Measurements from ENCODE around the gene GUCY1B1. TPM values are rescaled to one million over a fixed set of nuclear protein-coding genes. Genes with fewer than 3 reads are reported as not detected.

Gene GUCY1B1
- total and polyA plus RNA-seq, 9 of the 15 experiments (the other 6 are each of a cell fraction or from before 2014, with no cell fraction given), result not detected

DNA sequence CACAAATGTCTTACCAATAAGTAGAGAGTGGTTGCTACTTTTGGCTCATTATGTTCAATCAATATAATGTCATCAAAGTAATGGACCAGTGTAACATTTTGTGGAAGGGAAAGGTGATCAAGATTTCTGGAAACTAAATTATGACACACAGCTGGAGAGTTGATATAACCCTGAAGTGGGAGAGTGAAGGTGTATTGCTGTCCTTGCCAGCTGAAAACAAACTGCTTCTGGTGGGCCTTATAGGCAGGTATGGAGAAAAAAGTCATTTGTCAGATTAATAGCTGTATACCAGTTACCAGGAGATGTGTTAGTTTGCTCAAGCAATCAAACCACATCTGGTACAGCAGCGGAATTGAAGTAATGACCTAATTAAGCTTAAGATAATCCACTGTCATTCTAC, 17.3 kb upstream of the GUCY1B1 start:
- no peaks in the 10 kb centered on the region for H3K9me1 ChIP-seq (ENCODE audit: control insufficient read depth, insufficient read depth, low read length)
- no peaks in the 10 kb centered on the region for H3K4me1 ChIP-seq (replicated peaks in 1 of 2; ENCODE audit: control insufficient read depth in 2 of 2, insufficient read depth in 2 of 2, low read length in 2 of 2)
- no peaks in the 10 kb centered on the region for H3K9me3 ChIP-seq (replicated peaks; ENCODE audit: control insufficient read depth, insufficient read depth, low read depth, low read length)
- no peaks in the 10 kb centered on the region for H3K79me2 ChIP-seq (ENCODE audit: control insufficient read depth, insufficient read depth, low read length)
- no peak for DNase-seq (ENCODE audit: extremely low read depth in 1 of 4, low spot score in 3 of 4)
- no peak overlapping the region for H3K27ac ChIP-seq (ENCODE audit: extremely low read depth, low read depth, low read length)
- no peaks in the 10 kb centered on the region for H4K20me1 ChIP-seq (replicated peaks; ENCODE audit: control insufficient read depth, insufficient read depth, low read length)
- no peak overlapping the region for H3K4me2 ChIP-seq (ENCODE audit: insufficient read depth, low read length)
- H3K27me3 ChIP-seq (ENCODE audit: control insufficient read depth in 2 of 2, insufficient read depth in 2 of 2, low read length in 2 of 2), result no peaks in the 10 kb centered on the region
- TF ChIP-seq ATF3 (IDR thresholded peaks at IDR 0.05) (no peak), ATF3 (CRISPR knock-in tag; conservative IDR thresholded peaks at IDR 0.05) (no peak), ZNF174 (CRISPR knock-in tag; IDR thresholded peaks at IDR 0.05) (no peak), FOXK1 (CRISPR knock-in tag; IDR thresholded peaks at IDR 0.05; ENCODE audit: borderline replicate concordance) (no peak), ZNF57 (CRISPR knock-in tag; IDR thresholded peaks at IDR 0.05) (no peak), SMARCC2 (IDR thresholded peaks at IDR 0.05; ENCODE audit: low read depth) (no peak)
- in situ Hi-C loops (cut with MboI), result no loop called here
- 0% methylated on average over 1 of the region's 1 CpG for WGBS (ENCODE audit: insufficient coverage, low coverage, missing lambda C conversion rate)
- no peak overlapping the region for H3K9ac ChIP-seq (ENCODE audit: insufficient read depth in 1 of 2, low read depth in 2 of 2, low read length in 2 of 2)
- FAIRE-seq, result no peak
- no peak overlapping the region for H2AFZ ChIP-seq (ENCODE audit: low read depth, low read length)
- CTCF ChIA-PET (ENCODE audit: low intra/inter-chr PET ratio), result no interaction called here
- POLR2A ChIA-PET, result no interaction called here
- no TSS peak for BruUV-seq (replicated peaks)
- intact Hi-C loops (cut with micrococcal nuclease), result no loop called here
- no peaks in the 10 kb centered on the region for H3K36me3 ChIP-seq (ENCODE audit: control insufficient read depth, insufficient read depth, low read length)
- H3K4me3 ChIP-seq, result no peak overlapping the region
- ATAC-seq, result no peak
